Cardiac muscle cell (in vitro differentiated cells and primary cell): ENCODE results near the gene ADGRL3. TPM values are rescaled to one million over a fixed set of nuclear protein-coding genes. Genes with fewer than 3 reads are reported as not detected.

ENCODE experiments used
- DNase-seq, 2 donors: peaks; one replicate each; pipeline versions ENCODE4 v3.0.0 to v3.0.0-alpha.2; 2010 to 2017; ENCODE audit warnings: low read depth in 1 of 2, low spot score in 1 of 2
- H3K27ac ChIP-seq: fragments of 200-600 bp; sonication (generic); 2 replicates; pipeline ENCODE4 v1.5.1; 2016
- H3K27me3 ChIP-seq: fragments of 200-600 bp; sonication (generic); 2 replicates; pipeline ENCODE4 v1.6.0; 2016; ENCODE audit warnings: control low read depth
- H3K36me3 ChIP-seq: fragments of 200-600 bp; sonication (generic); 2 replicates; pipeline ENCODE4 v1.5.1; 2016; ENCODE audit warnings: control low read depth
- H3K4me1 ChIP-seq: fragments of 200-600 bp; sonication (generic); 2 replicates; pipeline ENCODE4 v1.8.1; 2017; ENCODE audit warnings: low read depth, mild to moderate bottlenecking, mixed run types
- H3K4me3 ChIP-seq: fragments of 200-600 bp; sonication (generic); 2 replicates; pipeline ENCODE4 v1.5.1; 2016; ENCODE audit warnings: mild to moderate bottlenecking
- H3K9me3 ChIP-seq: fragments of 200-600 bp; sonication (generic); 2 replicates; pipeline ENCODE4 v1.5.1; 2017; ENCODE audit warnings: low read depth, mild to moderate bottlenecking, control low read depth
- polyA plus RNA-seq: library from polyadenylated mRNA; unstranded; fragments of >200 nt; fragmentation: Nextera tagmentation; extraction: Ambion mirVana; gene quantifications from 2 replicates; pipeline ENCODE4 v1.2.1, GENCODE V29; 2016
- total RNA-seq: library from RNA; depleted of rRNA; stranded (reverse); fragments of >200 nt; gene quantifications from 2 replicates; pipeline ENCODE4 v1.2.3, GENCODE V29; 2016
- TF ChIP-seq, protein P1 (sequence below): IDR thresholded peaks from 2 replicates; pipeline ENCODE4 v1.5.1; 2012; ENCODE audit warnings: low read depth, mild to moderate bottlenecking, low read length

Gene ADGRL3
- total and polyA plus RNA-seq, 2 experiments from 2014 or later, result 2.4 to 4.8 TPM

DNA sequence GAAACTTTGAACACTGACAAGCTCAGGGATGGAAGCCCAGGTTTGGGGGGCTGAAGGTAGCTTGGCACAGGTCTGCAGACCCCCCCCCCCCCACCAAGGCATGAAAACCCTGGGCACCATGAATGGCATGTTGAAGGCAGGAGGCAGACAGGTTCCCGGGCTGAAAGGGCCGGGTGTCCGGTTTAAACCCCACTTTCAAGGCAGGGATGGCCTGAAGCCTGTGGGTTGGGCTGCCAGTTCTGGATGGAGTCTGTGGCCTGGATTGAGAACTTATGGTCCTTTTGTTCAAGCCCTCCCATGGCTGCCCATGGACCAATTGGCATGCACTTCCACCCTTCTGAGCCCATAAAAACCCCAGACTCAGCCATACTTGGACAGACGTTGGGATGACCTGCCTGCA, 616.9 kb downstream of the ADGRL3 start:
- Histone ChIP-seq H3K36me3 (no peaks in the 10 kb centered on the region), H3K4me3 (no peak overlapping the region), H3K4me1 (no peaks in the 10 kb centered on the region), H3K27ac (no peak overlapping the region), H3K27me3 (no peaks in the 10 kb centered on the region), H3K9me3 (no peaks in the 10 kb centered on the region)
- TF ChIP-seq, protein P1, sequence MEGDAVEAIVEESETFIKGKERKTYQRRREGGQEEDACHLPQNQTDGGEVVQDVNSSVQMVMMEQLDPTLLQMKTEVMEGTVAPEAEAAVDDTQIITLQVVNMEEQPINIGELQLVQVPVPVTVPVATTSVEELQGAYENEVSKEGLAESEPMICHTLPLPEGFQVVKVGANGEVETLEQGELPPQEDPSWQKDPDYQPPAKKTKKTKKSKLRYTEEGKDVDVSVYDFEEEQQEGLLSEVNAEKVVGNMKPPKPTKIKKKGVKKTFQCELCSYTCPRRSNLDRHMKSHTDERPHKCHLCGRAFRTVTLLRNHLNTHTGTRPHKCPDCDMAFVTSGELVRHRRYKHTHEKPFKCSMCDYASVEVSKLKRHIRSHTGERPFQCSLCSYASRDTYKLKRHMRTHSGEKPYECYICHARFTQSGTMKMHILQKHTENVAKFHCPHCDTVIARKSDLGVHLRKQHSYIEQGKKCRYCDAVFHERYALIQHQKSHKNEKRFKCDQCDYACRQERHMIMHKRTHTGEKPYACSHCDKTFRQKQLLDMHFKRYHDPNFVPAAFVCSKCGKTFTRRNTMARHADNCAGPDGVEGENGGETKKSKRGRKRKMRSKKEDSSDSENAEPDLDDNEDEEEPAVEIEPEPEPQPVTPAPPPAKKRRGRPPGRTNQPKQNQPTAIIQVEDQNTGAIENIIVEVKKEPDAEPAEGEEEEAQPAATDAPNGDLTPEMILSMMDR, result no peak
- no peak for DNase-seq

DNA sequence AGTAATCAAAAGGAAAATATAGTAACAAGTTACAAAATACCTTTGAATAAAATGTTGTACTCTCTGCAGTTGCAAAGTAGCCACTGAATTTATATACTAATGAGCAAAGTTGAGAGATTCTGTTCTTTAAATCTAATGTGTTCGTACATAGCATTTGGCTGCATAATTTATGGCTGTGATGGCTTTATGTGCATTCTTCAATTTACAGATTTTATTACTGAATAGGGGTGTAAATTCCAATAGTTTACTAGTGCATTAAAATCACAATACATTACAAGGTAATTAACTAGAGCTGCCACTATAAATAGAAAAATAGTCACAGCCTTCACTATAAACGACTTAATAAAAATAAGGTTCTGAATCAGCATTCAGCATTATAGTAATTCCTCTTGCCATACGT, 620.0 kb downstream of the ADGRL3 start:
- no peak for DNase-seq
- H3K27me3 ChIP-seq, result no peaks in the 10 kb centered on the region
- H3K36me3 ChIP-seq, result no peaks in the 10 kb centered on the region
- H3K27ac ChIP-seq, result no peak overlapping the region
- TF ChIP-seq, protein P1, result no peak
- H3K4me3 ChIP-seq, result no peak overlapping the region
- no peaks in the 10 kb centered on the region for H3K9me3 ChIP-seq
- H3K4me1 ChIP-seq, result no peaks in the 10 kb centered on the region

DNA sequence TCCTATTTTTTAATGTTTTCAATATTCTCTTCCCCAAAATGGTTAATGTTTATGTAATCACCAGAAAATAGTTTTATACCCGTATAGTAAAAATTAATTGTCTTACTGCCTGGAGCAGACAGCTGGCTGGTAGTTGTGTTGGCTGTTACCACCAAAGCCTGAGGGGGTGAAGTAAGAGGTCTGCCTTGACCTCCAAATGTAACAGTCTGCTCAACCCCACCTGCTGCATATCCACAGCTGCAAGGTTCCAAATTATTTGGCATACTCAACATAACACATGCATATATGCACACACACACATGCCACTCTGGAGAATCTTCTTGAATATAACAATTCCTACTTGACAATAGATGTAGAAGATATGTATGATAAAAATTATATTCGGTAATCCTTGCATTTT, 624.3 kb downstream of the ADGRL3 start:
- Histone ChIP-seq H3K27me3 (no peaks in the 10 kb centered on the region), H3K4me3 (no peak overlapping the region), H3K4me1 (no peaks in the 10 kb centered on the region), H3K9me3 (no peaks in the 10 kb centered on the region), H3K36me3 (no peaks in the 10 kb centered on the region), H3K27ac (no peak overlapping the region)
- TF ChIP-seq, protein P1, result no peak
- no peak for DNase-seq

DNA sequence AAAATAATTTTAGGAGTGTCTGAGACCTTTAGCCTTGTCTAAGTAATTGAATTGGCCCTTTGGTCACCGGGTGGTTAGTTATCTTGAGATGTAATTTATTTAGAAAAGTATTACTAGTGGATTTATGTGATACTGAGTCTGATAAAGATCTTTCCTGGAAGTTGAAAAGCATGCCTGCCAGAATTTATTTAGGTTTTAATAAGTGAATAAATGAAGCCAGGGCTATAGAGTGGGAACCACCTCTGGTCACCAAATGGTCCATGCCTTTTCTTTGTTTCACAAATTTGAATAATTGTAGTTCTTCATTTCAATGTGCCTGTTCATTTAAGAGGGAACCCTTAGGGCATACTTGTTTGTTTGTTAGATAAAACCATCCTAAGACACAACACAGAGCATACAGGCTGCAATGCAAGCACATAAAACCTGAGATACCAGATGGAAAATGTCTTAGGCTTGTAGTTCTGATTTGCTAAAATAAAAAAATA, 627.8 kb downstream of the ADGRL3 start:
- no peak for DNase-seq
- Histone ChIP-seq H3K4me1 (no peaks in the 10 kb centered on the region), H3K4me3 (no peak overlapping the region), H3K36me3 (no peaks in the 10 kb centered on the region), H3K27me3 (no peaks in the 10 kb centered on the region), H3K9me3 (no peaks in the 10 kb centered on the region), H3K27ac (no peak overlapping the region)
- TF ChIP-seq, protein P1, result no peak

DNA sequence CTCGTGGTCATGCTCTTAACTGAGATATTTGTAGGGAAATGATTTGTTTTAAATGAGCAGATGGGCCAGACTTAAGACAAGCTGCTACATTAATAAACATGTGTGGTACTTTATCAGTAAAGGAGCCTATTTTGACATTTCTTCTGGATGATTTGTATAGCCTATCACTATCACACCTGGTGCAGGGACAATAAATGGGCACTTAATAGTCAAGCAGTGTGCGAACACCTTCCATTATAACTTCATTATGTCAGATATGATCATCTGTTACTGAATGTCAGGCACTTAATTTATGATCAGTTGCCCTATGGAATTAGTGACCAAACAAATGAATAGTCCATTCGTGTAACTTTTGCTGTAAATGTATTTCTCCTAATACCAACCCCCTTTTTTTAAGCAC, 628.8 kb downstream of the ADGRL3 start:
- H3K36me3 ChIP-seq, result no peaks in the 10 kb centered on the region
- H3K9me3 ChIP-seq, result no peaks in the 10 kb centered on the region
- H3K27ac ChIP-seq, result no peak overlapping the region
- no peaks in the 10 kb centered on the region for H3K4me1 ChIP-seq
- TF ChIP-seq, protein P1, result no peak
- no peaks in the 10 kb centered on the region for H3K27me3 ChIP-seq
- DNase-seq, result no peak
- H3K4me3 ChIP-seq, result no peak overlapping the region

DNA sequence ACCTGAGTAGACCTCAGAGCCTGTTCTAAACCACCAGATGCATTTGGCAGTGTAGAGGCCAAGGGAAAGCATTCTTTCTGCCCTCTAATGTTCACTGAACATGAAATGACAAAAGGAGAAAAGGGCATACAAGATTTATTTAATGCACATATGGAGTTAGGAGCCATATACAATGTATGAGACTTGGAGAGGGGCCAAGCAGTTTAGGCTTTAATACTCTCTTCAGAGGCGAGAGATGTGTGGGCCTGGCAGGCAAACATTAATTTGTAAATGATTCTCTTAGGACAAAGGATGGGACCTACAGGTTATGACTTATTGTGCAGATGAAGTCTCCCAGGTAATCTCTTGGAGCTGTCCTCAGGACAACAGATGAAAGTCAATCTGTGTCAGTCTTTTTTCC, 631.9 kb downstream of the ADGRL3 start:
- no peak overlapping the region for H3K27ac ChIP-seq
- no peaks in the 10 kb centered on the region for H3K9me3 ChIP-seq
- TF ChIP-seq, protein P1, result no peak
- H3K27me3 ChIP-seq, result no peaks in the 10 kb centered on the region
- no peaks in the 10 kb centered on the region for H3K4me1 ChIP-seq
- no peak overlapping the region for H3K4me3 ChIP-seq
- DNase-seq, result no peak
- no peaks in the 10 kb centered on the region for H3K36me3 ChIP-seq
